Fibroblast of skin of back (primary cell): ENCODE measurements around the gene PCDHGA3.
"Not testable (repeated sequence)": the region's sequence is repeated elsewhere in the genome, so short reads cannot be mapped to it uniquely, and the experiment has no call there.

Experiments used
- DNase-seq: peaks from one replicate; pipeline ENCODE4 v3.0.0-alpha.2; 2013

Gene PCDHGA3

DNA sequence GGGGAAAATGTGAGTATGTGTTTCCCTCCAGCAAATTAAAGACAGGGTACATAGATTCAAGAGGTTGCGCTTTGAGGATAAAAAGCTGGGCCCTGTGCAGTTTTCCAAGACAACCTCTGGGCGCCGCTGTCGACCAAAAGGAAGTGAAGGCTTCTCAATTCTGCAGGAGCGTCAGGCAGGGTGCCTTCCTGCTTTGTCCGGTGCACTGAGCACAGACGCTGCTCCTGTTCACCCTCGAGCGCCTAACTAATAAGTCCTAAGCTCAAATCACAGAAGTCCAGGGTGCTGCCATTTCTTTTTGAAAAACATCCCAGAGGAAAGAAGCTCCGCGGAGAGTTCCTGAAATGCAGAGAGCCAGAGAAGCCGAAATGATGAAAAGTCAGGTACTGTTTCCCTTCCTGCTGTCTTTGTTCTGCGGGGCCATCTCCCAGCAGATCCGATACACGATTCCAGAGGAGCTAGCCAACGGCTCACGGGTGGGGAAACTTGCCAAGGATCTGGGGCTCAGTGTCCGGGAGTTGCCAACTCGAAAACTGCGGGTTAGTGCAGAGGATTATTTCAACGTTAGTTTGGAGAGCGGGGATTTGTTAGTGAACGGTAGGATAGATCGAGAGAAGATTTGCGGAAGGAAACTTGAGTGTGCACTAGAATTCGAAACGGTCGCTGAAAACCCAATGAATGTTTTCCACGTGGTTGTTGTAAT is 6.4 kb downstream of the PCDHGA3 start, which contains the start of gene PCDHGB1:
PCDHGB1 (plus strand) TSS at position 183 of the 703 bp plus-strand sequence; CDS start at position 345, 162 bp downstream.
- peak; percentile 69 for DNase-seq

GRCh38 chr5:141351591-141351990 is 8.0 kb downstream of the PCDHGA3 start:
- DNase-seq: no peak

DNA sequence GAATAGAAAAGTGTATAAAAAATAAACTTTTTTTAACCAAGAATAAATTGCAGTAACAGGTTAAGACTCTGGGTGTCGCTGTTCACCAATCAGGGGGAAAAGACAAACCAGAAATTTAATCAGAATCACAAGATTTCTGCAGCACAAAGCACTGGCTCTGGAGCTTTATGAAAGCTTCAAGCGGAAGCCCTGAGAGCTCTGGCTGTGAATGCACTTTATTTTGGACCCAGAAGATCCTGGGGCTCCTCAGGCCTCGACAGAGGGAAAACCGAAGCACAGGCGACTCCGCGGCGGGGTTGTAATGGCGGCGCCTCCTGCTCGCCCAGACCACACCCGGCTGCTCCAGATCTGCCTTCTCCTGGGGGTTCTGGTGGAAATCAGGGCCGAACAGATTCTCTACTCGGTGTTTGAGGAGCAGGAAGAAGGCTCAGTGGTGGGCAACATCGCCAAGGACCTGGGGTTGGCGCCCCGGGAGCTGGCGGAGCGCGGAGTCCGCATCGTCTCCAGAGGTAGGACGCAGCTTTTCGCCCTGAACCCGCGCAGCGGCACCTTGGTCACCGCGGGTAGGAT is 11.4 kb downstream of the PCDHGA3 start, which contains the start of gene PCDHGA4:
PCDHGA4 (plus strand) TSS at position 122 of the 570 bp plus-strand sequence; CDS start at position 209, 87 bp downstream.
- DNase-seq: peak; percentile 26

DNA sequence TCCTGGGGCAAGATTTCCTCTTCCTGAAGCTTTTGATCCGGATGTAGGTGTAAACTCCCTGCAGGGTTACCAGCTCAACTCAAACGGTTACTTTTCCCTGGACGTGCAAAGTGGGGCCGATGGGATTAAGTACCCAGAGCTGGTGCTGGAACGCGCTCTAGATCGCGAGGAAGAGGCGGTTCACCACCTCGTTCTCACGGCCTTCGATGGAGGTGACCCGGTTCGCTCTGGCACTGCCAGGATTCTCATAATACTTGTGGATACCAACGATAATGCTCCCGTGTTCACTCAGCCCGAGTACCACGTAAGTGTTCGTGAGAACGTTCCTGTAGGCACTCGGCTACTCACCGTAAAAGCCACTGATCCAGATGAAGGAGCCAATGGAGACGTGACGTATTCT is 12.0 kb downstream of the PCDHGA3 start:
- no peak for DNase-seq

DNA sequence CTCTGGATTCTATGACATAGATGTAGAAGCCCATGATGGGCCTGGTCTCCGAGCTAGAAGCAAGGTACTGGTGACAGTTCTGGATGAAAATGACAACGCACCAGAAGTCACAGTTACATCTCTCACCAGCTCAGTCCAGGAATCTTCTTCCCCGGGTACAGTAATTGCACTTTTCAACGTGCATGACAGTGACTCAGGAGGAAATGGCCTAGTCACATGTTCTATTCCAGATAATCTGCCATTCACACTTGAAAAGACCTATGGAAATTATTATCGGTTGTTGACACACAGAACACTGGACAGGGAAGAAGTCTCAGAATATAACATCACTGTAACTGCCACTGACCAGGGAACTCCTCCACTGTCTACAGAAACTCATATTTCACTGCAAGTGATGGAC is 12.5 kb downstream of the PCDHGA3 start:
- no peak for DNase-seq

- DNase-seq: no peak
Observed at GRCh38 chr5:141356950-141357349, 13.3 kb downstream of the PCDHGA3 start.

DNA sequence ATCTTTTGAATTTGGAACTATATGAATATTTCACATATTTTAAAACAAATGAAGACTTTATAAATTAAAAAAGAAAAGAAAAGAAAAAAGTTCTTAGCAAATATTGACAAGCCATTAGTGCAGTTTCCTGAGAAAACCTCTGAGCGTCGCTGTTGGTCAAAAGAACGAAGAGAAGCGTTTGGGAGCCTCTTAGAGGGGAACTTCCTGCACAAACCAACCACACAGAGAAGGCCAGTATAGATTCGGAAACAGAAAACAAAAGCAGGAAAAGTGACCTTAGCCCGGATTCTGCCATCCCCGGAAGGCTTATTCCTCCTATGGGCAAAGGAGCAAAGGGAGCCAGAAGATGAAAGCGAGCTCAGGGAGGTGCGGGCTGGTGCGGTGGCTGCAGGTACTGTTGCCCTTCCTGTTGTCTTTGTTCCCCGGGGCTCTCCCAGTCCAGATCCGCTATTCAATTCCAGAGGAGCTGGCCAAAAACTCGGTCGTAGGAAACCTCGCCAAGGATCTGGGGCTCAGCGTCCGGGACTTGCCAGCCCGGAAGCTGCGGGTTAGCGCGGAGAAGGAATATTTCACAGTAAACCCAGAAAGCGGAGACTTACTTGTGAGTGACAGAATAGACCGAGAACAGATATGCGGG is 16.3 kb downstream of the PCDHGA3 start, which contains the start of gene PCDHGB2:
PCDHGB2 (plus strand) TSS at position 205 of the 637 bp plus-strand sequence; CDS start at position 347, 142 bp downstream.
- peak; percentile 50 for DNase-seq

DNA sequence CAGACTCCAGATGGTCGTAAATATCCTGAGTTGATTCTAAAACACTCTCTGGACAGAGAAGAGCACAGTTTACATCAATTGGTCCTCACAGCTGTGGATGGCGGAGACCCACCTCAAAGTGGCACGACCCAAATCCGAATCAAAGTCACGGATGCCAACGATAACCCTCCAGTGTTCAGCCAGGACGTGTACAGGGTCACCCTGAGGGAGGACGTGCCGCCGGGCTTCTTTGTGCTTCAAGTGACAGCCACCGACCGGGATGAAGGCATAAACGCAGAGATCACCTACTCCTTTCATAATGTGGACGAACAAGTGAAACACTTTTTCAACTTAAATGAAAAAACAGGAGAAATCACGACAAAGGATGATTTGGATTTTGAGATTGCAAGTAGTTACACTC is 17.1 kb downstream of the PCDHGA3 start:
- DNase-seq: no peak

DNA sequence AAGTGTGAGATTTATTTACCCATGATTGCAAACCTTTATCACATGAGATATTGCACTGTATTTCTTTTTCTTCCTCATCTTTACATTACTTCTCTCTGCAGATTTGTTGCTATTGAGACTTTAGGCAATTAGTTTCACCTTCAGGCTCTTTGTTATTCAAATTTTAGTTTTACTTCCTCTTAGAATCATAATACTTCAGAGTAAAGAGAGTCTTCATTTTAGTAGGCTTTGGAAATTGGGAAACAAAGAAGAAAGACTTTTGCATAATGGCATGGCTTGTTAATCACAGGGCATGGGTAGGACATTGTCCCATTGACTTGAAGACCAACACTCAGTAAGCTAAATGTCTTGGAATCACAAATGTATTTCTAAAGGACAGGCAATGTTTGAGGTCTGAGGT is 19.1 kb downstream of the PCDHGA3 start:
- no peak for DNase-seq

GRCh38 chr5:141363952-141364660 is 20.5 kb downstream of the PCDHGA3 start, which contains the start of gene PCDHGA5:
Gene PCDHGA5 (plus strand): TSS chr5:141364162. CDS start chr5:141364331, 169 bp downstream.
- DNase-seq: peak; percentile 42

DNA sequence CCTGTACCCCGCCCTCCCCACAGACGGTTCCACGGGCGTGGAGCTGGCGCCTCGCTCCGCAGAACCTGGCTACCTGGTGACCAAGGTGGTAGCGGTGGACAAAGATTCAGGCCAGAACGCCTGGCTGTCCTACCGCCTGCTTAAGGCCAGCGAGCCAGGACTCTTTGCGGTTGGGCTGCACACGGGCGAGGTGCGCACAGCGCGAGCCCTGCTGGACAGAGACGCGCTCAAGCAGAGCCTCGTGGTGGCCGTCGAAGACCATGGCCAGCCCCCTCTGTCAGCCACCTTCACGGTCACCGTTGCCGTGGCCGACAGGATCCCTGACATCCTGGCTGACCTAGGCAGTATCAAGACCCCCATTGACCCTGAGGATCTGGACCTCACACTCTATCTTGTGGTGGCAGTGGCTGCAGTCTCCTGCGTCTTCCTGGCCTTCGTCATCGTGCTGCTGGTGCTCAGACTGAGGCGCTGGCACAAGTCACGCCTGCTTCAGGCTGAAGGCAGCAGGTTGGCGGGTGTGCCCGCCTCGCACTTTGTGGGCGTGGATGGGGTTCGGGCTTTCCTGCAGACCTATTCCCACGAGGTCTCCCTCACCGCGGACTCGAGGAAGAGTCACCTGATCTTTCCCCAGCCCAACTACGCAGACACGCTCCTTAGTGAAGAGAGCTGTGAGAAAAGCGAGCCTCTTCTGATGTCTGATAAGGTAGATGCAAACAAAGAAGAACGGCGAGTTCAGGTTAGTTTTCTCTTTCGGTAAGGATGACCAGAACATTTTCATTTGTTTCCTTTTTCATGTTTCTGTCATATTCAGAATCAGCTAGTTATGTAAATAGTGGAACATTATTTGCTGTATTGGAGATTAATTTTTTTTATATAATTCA is 22.6 kb downstream of the PCDHGA3 start:
- DNase-seq: no peak

DNA sequence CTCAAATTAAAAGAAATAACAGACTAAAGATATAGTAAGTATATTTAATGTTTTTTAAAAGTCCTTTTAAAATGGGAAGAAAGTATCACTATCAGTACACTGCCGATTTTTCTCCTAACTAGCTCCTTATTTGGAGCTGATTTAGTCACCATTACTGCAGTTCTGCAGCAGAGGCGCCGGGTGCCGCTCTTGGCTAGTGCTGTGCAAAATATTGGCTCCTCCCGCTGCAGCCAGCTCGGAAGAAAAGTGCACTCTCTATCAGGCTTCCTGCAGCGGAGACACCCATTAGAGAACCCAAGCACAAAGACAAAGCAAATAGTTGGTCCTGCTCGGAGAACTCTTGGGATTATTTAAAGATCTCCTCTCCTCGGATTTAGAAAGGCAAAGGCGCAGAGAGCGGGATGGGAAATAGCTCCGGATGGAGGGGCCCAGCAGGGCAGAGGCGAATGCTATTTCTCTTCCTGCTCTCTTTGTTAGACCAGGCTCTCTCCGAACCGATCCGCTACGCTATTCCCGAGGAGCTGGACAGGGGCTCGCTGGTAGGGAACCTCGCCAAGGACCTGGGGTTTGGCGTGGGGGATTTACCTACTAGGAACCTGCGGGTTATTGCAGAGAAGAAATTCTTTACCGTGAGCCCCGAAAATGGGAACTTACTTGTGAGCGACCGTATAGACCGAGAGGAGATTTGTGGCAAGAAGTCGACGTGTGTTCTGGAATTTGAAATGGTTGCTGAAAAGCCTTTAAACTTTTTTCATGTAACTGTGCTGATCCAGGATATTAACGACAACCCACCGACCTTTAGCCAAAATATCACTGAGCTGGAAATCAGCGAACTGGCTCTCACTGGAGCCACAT is 26.6 kb downstream of the PCDHGA3 start, which contains the start of gene PCDHGB3:
PCDHGB3 (plus strand) TSS at position 249 of the 855 bp plus-strand sequence; CDS start at position 402, 153 bp downstream.
- DNase-seq: peak; percentile 69

DNA sequence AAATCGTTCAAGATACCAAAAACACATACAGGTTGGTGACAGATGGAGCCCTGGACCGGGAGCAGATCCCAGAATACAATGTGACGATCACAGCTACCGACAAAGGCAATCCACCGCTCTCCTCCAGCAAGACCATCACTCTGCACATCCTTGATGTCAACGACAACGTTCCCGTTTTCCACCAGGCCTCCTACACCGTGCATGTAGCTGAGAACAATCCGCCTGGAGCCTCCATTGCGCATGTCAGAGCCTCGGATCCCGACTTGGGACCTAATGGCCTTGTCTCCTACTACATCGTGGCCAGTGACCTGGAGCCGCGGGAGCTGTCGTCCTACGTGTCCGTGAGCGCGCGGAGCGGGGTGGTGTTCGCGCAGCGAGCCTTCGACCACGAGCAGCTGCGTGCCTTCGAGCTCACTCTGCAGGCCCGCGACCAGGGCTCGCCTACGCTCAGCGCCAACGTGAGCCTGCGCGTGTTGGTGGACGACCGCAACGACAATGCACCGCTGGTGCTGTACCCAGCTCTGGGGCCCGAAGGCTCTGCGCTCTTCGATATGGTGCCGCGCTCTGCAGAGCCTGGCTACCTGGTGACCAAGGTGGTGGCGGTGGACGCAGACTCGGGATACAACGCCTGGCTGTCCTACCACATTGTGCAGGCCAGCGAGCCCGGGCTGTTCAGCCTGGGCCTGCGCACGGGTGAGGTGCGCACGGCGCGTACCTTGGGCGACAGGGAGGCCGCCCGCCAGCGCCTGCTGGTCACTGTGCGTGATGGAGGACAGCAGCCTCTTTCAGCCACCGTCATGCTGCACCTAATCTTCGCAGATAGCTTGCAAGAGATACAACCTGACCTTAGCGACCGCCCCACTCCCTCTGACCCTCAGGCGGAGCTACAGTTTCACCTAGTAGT is 28.2 kb downstream of the PCDHGA3 start:
- DNase-seq: no peak

DNA sequence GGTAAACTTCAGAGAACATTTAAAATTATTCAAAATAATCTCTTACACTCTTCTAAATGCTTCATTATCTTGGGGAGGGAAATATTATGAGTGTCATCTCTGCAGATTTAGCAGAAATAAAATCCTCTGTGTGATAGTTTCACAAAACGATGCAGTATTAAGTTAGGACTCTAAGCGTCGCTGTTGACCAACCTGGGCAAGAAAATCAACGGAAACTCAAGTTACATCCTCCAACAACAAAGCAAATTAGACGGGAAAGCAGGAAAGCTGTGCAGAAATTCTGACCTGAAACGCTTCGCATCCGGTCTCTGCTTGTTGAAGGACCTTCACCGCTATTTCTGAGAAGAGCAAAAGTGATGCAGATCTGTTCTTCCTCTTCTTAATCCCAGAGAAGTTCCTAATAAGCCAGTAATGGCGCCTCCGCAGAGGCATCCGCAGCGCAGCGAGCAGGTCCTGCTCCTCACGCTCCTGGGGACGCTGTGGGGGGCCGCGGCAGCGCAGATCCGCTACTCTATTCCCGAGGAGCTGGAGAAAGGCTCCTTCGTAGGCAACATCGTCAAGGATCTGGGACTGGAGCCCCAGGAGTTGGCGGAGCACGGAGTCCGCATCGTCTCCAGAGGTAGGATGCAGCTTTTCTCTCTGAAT is 30.2 kb downstream of the PCDHGA3 start, which contains the start of gene PCDHGA6:
PCDHGA6 (plus strand) TSS at position 219 of the 645 bp plus-strand sequence; CDS start at position 412, 193 bp downstream.
- peak; percentile 55 for DNase-seq

DNA sequence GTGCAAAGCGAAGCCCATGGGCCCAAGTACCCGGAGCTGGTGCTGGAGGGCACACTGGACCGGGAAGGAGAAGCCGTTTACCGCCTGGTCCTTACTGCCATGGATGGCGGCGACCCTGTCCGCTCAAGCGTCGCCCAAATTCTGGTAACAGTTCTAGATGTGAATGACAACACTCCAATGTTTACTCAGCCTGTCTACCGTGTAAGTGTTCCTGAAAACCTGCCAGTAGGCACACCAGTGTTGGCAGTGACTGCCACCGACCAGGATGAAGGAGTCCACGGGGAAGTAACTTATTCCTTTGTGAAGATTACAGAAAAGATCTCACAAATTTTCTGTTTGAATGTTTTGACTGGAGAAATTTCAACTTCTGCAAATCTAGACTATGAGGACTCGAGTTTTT is 31.0 kb downstream of the PCDHGA3 start:
- no peak for DNase-seq

DNA sequence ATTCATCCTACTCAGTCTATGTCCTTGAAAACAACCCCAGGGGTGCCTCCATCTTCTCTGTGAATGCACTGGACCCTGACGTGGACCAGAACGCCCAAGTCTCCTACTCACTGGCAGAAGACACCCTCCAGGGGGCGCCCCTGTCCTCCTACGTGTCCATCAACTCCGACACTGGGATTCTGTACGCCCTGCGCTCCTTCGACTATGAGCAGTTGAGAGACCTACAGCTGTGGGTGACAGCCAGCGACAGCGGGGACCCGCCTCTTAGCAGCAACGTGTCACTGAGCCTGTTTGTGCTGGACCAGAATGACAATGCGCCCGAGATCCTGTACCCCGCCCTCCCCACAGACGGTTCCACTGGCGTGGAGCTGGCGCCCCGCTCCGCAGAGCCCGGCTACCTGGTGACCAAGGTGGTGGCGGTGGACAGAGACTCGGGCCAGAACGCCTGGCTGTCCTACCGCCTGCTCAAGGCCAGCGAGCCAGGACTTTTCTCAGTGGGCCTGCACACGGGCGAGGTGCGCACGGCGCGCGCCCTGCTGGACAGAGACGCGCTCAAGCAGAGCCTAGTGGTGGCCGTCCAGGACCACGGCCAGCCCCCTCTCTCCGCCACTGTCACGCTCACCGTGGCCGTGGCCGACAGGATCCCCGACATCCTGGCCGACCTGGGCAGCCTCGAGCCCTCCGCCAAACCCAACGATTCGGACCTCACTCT is 32.0 kb downstream of the PCDHGA3 start:
- DNase-seq: not testable (repeated sequence)

DNA sequence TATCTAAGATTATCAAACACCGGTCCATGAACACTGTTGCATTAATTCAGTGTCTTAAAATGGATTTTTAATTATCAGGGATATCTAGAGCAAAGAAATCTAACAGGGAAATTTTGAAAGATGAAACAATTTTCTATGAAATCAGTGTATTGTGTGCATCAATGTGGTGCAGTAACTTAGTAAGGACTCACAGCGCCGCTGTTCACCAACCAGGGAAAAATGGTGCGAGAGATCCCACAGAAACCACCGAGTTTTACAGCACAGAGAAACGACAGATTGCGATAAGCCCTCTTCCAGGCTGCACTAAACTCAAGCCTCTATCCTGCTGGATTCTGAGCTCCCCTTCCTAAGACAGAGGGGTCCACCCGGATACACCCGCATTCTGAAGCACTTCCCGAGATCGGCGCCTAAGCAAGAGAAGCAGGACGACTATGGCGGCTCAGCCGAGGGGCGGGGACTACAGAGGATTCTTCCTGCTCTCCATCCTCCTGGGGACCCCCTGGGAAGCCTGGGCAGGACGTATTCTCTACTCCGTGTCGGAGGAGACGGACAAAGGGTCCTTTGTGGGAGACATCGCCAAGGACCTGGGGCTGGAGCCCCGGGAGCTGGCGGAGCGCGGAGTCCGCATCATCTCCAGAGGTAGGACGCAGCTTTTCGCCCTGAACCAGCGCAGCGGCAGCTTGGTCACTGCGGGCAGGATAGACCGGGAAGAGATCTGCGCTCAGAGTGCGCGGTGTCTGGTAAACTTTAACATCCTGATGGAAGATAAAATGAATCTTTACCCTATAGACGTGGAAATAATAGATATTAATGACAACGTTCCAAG is 39.1 kb downstream of the PCDHGA3 start, which contains the start of gene PCDHGA7:
PCDHGA7 (plus strand) TSS at position 274 of the 826 bp plus-strand sequence; CDS start at position 432, 158 bp downstream.
- DNase-seq: peak; percentile 55
